ENCODE data around the gene CGN. TPM values are rescaled to one million over a fixed set of nuclear protein-coding genes. Genes with fewer than 3 reads are reported as not detected.

CGN gene
- total RNA-seq, 1 donor from 2014 or later: 0.13 TPM

DNA sequence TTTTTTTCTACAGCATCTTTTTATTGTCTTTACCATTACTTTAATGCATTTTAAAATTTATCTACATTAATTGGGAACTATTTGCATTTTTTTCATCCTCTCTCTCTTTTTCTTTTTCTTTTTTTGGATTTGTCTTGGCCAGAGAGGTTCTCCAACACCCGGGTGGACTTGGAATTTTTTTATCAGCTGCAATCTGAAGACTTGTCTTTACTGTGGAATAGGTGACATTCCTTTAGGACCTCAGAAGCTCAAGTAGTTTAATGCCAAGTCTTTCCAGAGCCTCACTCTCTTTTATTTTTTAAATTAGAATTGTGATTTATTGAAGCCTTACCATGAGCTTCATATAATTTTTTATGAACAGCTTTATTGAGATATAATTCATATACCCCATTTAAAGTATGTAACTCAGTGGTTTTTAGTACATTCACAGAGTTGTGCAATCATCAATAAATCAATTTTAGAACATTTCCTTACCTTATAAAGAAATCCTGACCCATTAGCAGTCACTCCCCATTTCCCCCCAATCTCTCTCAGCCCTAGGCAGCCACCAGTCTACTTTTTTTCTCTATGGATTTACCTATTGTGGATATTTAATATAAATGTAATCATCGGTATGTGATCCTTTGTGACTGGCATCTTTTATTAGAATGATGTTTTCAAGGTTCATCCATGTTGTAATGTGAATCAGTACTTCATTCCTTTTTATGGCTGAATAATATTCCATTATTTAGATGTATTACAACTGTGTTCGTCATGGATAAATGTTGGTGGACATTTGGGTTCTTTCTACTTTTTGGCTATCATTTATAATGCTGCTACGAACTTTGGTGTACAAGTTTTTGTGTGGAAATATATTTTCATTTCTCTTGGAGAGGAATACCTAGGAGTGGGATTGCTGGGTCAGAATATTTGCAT, 35.1 kb downstream of the CGN start:
- no peak for DNase-seq (ENCODE audit: low spot score)

DNA sequence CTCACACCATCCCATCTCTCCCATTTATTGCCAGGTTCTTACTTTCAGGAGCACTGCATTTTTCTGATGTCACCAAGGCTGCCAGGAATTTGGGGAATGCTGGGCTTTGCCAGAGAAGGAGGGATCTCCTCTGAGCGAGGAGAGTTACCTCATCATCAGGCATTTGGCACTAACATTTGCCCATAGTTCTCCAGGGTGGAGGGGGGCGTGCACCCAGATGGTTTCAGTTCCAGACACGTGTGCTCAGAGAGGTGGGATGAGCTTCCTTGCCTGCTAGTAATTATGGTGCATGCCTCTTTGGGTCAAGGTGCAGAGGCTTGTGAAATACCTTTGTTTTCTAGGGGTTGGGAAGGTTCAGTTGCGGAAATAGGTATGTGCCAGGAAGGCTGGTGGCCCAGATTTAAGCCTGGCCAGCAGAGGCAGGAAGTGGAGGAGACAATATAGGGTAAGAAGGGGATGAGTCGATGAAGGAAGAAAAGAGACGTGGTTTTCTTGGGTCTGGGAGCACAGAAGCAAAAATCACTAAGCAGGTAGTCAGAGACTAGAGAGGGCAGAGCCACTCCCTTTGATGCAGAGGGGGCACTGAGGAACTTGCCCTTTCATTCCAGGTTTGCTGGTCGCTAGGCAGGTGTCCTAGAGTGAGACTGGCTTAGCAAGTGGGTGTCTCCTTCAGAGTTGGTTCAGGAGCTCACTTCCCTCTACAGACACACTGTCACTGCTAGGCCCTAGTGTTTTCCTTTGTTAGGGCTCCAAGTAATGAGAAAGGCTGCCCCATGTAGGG, 36.1 kb downstream of the CGN start:
- no peak for DNase-seq (ENCODE audit: low spot score)

DNA sequence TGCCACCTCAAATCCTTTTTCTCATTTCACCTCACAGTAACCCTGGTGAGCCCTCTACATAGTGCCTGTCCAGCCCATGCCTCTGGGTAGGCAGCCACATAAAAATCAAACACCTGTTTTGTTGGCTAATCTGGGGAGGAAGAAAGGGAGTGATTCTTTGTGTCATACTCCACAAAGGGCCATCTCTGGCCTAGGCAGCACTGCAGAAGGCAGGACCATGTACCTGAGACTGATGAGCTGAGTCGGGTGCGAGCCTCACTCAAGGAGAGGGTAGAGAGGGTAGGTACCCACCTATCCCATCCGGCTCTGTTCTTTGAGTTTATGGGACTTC, 36.7 kb downstream of the CGN start:
- no peak for DNase-seq (ENCODE audit: low spot score)

GRCh38 chr1:151549199-151549598, 38.0 kb downstream of the CGN start:
- no peak for DNase-seq (ENCODE audit: low spot score)

DNA sequence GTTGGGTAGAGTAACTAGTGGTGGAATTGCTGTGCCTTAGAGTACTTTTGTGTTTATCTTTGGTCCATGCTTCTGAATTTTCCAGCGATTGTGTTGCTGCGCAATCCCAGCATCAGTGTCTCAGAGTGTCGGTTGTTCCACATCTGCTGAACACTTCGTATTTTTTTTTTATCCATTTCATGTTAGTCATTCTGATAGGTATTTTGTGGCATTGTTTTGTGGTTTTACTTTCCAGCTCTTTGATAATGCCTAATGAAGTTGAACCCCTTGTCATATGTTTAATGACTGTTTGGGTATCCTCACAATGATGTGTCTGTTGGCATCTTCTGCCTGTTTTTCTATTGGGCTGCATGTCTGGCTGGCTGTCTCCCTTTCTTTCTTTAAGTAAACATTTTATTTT, 42.5 kb downstream of the CGN start:
- DNase-seq (ENCODE audit: low spot score): no peak

DNA sequence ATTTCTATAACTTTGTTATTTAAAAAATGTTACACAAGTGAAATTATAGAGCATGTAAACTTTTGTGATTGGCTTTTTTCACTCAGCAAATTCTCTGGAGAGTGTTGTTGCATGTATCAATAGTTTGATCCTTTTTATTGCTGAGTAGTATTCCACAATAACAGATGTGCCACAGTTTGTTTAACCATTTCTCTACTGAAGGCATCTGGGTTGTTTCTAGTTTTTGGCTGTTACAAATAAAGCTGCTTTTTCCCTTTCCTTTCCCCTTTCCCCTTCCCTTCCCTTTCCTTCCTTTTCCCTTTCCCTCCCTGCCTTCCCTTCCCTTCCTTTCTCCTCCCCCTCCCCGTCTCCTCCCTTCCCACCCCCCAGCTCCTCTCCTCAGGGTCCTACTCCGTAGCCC, 44.9 kb downstream of the CGN start:
- DNase-seq (ENCODE audit: low spot score): no peak

- DNase-seq (ENCODE audit: low spot score): no peak
Observed at GRCh38 chr1:151562661-151563060, 51.5 kb downstream of the CGN start.

DNA sequence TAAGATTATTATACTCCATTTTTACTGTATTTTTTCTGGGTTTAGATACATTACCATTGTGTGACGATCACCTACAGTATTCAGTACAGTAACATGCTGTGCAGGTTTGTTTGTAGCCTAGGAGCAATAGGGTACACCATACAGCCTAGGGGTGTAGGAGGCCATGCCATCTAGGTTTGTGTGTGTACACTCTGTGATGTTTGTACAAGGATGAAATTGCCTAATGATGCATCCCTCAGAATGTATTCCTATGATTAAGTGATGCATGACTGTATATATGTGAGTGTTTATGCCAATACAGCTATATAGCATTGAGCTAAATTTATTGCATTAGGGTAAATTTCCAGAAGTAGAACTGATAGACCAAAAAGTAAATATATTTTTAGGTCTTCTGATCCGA, 52.2 kb downstream of the CGN start:
- DNase-seq (ENCODE audit: low spot score): no peak

- DNase-seq (ENCODE audit: low spot score): no peak
Observed at GRCh38 chr1:151565502-151566189, 54.5 kb downstream of the CGN start.

- no peak for DNase-seq (ENCODE audit: low spot score)
Observed at GRCh38 chr1:151568626-151569088, 57.5 kb downstream of the CGN start.

DNA sequence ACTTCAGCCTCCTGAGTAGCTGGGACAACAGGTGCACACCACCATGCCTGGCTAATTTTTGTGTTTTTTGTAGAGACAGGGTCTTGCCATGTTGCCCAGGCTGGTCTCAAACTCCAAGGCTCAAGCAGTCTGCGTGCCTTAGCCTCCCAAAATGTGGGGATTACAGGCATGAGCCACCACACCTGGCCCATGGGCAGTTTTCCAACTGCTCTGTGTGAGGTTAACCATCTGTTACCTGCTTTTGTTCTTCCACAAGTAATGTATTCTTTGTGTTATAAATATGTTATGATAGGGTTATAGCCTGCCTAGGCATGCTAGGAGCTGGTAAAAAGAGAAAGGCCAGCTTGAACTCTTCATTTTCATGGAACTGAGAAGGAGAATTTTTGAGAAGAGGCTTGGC, 59.6 kb downstream of the CGN start:
- DNase-seq (ENCODE audit: low spot score): no peak

DNA sequence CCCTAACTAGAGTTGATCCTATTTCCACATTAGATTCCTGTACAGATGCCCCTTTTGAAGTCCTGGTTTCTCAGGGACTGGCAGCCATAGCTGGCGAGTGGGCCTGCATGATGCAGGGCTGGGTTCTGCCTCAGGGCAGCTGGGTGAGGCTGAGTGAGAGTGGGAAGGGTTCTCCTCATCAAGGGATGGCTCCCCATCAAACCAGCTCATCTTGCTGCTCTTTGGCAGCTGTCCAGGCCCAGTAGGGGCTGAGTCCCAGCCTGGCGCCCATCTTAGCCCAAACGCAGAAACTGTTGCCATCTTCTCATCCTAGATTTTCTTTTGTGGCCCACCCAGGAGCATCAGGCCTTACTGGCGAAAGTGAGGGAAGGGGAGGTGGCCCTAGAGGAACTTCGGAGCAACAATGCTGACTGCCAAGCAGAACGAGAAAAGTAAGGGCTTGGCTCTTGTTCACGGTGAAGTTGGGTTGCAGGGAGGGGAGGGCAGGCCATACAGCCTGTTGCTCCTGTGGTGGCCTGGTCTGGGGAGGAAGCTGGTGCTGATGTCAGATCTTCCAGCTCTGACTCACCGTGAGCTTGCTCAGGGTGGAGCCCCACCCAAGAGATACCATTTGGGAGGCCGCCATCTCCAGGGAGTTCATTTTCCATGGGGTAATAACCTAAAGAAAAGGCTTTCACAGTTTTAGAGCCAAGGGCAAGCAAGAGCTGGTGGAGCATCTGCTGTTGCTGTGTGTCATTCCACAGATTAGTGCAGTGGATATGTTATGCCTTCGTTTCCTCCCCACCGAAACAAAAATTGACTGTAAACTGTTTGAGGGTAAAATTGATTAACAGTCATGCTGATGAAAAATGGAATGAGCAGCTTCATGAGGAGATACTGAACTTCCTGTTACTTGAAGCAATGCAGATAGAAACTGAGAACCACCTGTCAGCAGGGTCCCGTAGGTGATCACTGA, 63.7 kb downstream of the CGN start:
- no peak for DNase-seq (ENCODE audit: low spot score)

DNA sequence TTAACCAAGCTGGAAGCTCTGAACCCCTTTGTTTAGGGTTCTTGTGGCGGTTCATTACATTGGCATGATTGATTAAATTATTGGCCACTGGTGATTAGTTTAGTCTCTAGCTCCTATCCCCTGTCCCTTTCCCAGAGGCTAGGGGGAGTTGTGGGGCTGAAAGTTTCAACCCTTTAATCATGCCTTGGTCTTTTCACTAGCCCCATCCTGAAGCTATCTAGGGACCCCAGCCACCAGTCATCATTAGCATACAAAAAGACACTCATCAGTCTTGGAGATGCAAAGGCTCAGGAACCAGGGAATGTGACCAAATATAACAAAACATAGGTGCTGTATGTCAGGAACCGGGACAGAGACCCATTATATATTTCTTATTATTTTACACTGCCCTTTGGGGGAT, 66.0 kb downstream of the CGN start:
- no peak for DNase-seq (ENCODE audit: low spot score)

GRCh38 chr1:151578941-151579340, 67.8 kb downstream of the CGN start:
- DNase-seq (ENCODE audit: low spot score): no peak

DNA sequence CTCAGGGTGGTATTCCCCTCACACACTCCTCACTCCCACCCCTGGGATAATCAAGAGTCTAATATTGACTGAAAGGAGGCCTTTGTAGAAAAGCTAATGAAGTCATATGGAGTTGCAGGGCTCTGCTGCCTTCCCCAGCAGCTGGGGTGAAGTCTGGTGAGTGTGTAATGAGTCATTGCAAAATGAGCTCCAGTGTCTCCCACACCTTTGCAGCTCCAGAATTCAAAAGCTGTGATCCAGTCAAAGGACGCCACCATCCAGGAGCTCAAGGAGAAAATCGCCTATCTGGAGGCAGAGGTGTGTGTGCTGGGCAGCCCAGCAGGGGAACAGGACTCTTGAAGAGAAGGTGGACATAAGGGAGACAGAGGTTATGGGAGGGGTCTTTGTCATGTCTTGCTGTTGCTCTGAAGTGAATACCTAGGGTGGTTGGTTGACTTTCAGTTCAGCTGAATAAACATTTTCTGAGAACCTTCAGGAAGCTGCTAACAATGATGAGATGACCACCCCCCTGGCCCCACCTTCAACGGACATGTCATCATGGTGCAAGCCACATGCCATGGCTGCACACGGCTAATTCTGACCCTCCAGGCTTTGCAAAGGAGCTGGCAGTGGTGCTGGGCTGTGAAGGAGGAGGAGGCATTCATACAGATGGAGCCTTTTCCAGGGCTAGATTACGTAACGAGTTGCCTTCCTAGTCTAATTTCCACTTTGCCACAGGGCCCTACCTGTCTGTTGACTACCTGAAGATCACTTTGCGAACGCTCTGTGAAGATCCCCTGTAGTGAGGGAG, 68.4 kb downstream of the CGN start:
- no peak for DNase-seq (ENCODE audit: low spot score)

GRCh38 chr1:151581451-151581850, 70.3 kb downstream of the CGN start:
- no peak for DNase-seq (ENCODE audit: low spot score)

- no peak for DNase-seq (ENCODE audit: low spot score)
Observed at GRCh38 chr1:151581921-151582320, 70.7 kb downstream of the CGN start.

GRCh38 chr1:151583796-151584195, 72.6 kb downstream of the CGN start:
- DNase-seq (ENCODE audit: low spot score): no peak

- DNase-seq (ENCODE audit: low spot score): no peak
Observed at GRCh38 chr1:151584278-151584677, 73.1 kb downstream of the CGN start.

- no peak for DNase-seq (ENCODE audit: low spot score)
Observed at GRCh38 chr1:151584780-151585179, 73.6 kb downstream of the CGN start.
